ENCODE measurements around the gene LCE2B.
"Not testable (repeated sequence)": the region's sequence is repeated elsewhere in the genome, so short reads cannot be mapped to it uniquely, and the experiment has no call there.

LCE2B gene

GRCh38 chr1:152685823-152686222, at the start of gene LCE2B:
Gene LCE2B, plus strand, starts transcription at chr1:152686123. Its CDS starts 721 bp downstream, at chr1:152686844.
- not testable (repeated sequence) for DNase-seq

- no peak for DNase-seq
These were observed 45.6 kb upstream of the LCE2B start for GRCh38 chr1:152640351-152640750.

GRCh38 chr1:152643945-152644344, 42.0 kb upstream of the LCE2B start:
- DNase-seq, result no peak

- no peak for DNase-seq
These were observed 40.8 kb upstream of the LCE2B start for GRCh38 chr1:152645146-152645545.

GRCh38 chr1:152646656-152647055, 39.3 kb upstream of the LCE2B start:
- DNase-seq, result peak; percentile 7

GRCh38 chr1:152654110-152654509, 31.8 kb upstream of the LCE2B start:
- DNase-seq, result peak; percentile 60

GRCh38 chr1:152656459-152656858, 29.5 kb upstream of the LCE2B start:
- DNase-seq, result no peak

- DNase-seq, result no peak
These were observed 28.2 kb upstream of the LCE2B start for GRCh38 chr1:152657677-152658076.

GRCh38 chr1:152658649-152659048, 27.3 kb upstream of the LCE2B start:
- DNase-seq, result no peak

GRCh38 chr1:152663098-152663497, 22.8 kb upstream of the LCE2B start, which contains the start of gene LCE2D:
Gene LCE2D, plus strand, starts transcription at chr1:152663380. Its CDS starts 726 bp downstream, at chr1:152664106.
- DNase-seq, result no peak

- not testable (repeated sequence) for DNase-seq
These were observed 19.8 kb upstream of the LCE2B start for GRCh38 chr1:152666171-152666570.

- no peak for DNase-seq
These were observed 18.3 kb upstream of the LCE2B start for GRCh38 chr1:152667648-152668047.

GRCh38 chr1:152673016-152673415, 12.9 kb upstream of the LCE2B start:
- DNase-seq, result no peak

GRCh38 chr1:152674983-152675382, 10.9 kb upstream of the LCE2B start, which contains the start of gene LCE2C:
Gene LCE2C, plus strand, starts transcription at chr1:152675279. Its CDS starts 737 bp downstream, at chr1:152676016.
- not testable (repeated sequence) for DNase-seq

- DNase-seq, result no peak
These were observed 6.5 kb upstream of the LCE2B start for GRCh38 chr1:152679459-152679858.

- DNase-seq, result no peak
These were observed 4.3 kb upstream of the LCE2B start for GRCh38 chr1:152681616-152682015.

GRCh38 chr1:152683846-152684245, 2.1 kb upstream of the LCE2B start:
- DNase-seq, result no peak

GRCh38 chr1:152697701-152698600, 12.0 kb downstream of the LCE2B start, which contains the start of gene LCE2A:
Gene LCE2A, plus strand, starts transcription at chr1:152698345. Its CDS starts 557 bp downstream, at chr1:152698902.
- peak; percentile 17 for DNase-seq

- peak; percentile 43 for DNase-seq
These were observed 13.8 kb downstream of the LCE2B start for GRCh38 chr1:152699746-152700145.

GRCh38 chr1:152707860-152708259, 21.9 kb downstream of the LCE2B start, which contains the start of gene LCE4A:
Gene LCE4A, plus strand, starts transcription at chr1:152708160. Its CDS starts 916 bp downstream, at chr1:152709076.
- no peak for DNase-seq

GRCh38 chr1:152718238-152718637, 32.3 kb downstream of the LCE2B start:
- no peak for DNase-seq

GRCh38 chr1:152725261-152725660, 39.3 kb downstream of the LCE2B start:
- DNase-seq, result no peak

- no peak for DNase-seq
These were observed 43.1 kb downstream of the LCE2B start for GRCh38 chr1:152728986-152729385.

- DNase-seq, result no peak
These were observed 49.7 kb downstream of the LCE2B start for GRCh38 chr1:152735648-152736047.
